Measurements from ENCODE around the gene AATF.

Gene AATF

GRCh38 chr17:36930583-36930900 lies 18.2 kb upstream of the AATF start:
- DNase-seq (ENCODE audit: low spot score): no peak

DNA sequence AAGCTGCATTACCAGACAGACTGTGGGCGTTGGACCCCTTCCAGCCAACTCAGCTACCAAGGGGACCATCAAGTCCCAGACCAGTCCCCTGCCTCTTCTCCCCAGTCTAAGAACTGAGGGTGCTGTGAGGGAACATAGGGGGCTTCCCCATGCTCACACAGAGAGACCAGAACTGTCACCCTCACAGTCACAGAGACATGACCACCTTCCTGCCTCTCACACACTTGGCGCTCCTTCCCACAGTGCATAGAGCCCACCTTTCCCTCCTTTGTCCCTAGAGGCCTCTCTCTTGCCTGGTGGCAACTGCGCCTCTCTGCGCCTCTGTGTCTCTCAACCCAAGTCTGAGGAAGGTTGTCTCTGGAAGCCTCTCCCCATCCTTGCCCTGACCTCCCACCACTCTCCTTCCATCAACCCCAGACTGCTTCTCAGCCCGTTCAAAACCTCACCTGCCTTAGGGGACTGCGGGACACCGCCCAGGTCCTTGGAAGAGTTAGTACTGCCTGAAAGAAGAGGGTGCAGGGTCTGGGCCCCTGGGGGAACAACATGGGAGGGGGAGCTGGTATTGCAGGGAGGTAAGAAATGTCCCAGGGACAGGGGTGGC lies 17.6 kb upstream of the AATF start:
- no peak for DNase-seq (ENCODE audit: low spot score)

- DNase-seq (ENCODE audit: low spot score): no peak
Observed at GRCh38 chr17:36931697-36932382, 16.9 kb upstream of the AATF start.

DNA sequence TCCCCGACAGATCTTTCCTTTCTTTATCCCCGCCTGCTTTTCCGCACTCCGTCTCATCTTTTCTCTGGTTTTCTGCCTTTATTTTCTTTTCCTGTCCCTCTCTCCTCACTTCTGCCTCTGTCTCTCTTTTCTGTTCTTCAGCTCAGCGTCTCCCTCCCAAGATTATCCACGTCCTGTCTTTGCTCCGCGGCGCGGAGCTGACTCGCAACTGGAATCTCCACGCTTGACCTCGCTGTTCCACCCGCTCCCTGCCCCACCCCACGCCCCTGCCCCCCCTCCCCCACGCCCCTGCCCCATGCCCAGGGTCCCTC lies 16.4 kb upstream of the AATF start:
- DNase-seq (ENCODE audit: low spot score): no peak

DNA sequence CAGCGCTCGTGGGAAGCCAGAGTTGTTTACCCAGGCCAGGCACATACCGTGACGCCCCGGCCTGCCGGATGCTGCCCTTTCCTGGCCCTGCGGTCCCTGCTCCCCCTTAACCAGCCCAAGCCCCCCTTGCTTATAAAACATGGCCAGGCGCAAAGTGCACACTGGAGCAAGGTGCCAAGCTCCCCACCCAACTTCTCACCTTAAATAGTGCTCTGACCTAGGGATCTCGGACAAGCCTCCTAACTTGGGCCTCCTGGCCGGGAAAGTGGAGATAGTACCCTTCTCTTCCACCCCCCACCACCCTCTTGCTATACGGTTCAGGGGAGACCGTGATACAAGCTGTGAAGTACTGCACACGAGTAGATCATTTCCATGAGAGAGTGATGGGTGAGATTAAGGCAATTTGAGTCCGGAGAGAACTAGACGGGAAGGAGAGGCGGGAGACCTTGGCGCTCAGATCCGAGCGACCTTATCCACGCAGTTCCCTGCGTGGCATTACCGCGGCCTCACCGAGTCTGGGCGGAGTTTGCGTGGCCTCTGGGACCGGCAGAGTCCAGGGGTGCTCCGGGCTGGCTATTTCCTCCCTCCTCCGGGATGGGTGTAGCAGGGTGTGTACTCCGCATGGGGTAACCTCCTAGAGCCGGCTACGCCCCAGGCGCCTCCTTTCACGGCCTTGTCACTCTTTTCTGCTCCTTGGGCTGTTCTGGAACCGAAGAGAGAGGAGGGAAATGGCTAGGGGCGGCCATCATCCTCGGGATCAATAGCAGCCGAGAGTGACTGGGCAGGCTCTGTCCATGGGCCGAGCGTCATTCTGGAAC lies 15.9 kb upstream of the AATF start:
- DNase-seq (ENCODE audit: low spot score): no peak

- DNase-seq (ENCODE audit: low spot score): no peak
Observed at GRCh38 chr17:36933512-36934143, 15.1 kb upstream of the AATF start.

GRCh38 chr17:36934144-36934691 lies 14.5 kb upstream of the AATF start:
- no peak for DNase-seq (ENCODE audit: low spot score)

- DNase-seq (ENCODE audit: low spot score): no peak
Observed at GRCh38 chr17:36934692-36935630, 13.8 kb upstream of the AATF start.

DNA sequence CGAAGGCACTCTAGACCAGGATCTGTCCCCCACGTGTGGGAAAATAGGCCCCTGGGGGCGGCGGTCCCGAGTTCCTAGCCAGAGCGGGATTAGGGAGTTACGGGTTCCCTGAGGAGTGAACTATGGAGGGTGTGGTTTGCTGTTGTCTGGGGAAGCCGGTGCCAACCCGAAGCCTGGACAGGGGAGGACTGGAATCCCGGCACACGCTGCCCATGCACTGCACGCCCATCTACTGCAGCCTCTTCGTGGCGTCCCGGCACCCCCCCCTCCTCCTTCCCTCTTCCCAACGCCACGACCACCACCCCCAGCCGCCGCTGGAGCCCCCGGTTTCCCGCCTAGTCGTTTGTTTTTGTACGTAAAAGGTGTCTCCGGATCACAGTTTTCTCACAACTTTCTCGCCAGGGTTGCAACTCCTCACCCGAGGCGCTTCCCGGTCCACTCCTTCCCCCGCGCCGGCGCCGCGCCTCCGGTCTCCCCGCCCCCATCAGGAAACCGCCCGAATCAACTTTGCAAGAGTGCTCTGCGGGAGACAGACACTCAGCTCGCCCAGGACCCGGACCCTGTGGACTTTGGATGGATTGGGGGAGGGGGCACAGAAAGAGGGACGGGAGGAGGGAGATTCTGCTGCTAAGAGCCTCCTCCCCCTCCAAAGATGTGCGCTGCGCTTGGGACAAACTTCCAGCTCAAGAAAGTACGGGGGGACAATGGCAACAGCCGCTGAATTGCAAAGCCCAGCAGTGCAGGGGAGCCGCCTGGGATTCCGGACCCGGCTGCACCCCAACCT lies 12.9 kb upstream of the AATF start:
- no peak for DNase-seq (ENCODE audit: low spot score)

DNA sequence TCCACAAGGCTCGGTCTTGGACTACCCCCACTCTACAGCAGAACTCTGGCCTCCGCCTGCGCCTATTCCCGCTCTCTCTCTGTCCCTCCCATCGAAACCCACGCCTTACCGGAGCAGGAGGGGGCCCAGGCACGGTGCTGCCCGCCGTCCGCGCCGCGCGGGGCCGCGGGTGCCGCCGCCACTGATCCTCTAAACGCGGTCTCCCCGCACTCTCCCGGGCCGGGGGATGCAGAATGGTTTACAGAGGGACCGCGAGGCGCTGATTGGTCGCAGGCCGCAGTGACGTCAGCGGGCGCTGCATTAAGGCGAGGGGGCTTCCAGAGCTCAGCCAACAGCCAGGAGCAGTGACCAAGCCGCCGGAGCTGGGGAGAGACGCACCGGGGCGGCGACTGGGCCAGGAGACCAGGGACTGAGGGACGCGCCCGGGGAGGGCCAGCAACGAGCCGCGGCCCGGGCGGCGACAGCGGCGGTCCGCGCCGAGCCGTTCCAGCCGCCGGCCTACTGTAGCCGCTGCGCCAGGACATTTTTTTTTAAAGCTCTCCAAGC lies 12.2 kb upstream of the AATF start:
- no peak for DNase-seq (ENCODE audit: low spot score)

DNA sequence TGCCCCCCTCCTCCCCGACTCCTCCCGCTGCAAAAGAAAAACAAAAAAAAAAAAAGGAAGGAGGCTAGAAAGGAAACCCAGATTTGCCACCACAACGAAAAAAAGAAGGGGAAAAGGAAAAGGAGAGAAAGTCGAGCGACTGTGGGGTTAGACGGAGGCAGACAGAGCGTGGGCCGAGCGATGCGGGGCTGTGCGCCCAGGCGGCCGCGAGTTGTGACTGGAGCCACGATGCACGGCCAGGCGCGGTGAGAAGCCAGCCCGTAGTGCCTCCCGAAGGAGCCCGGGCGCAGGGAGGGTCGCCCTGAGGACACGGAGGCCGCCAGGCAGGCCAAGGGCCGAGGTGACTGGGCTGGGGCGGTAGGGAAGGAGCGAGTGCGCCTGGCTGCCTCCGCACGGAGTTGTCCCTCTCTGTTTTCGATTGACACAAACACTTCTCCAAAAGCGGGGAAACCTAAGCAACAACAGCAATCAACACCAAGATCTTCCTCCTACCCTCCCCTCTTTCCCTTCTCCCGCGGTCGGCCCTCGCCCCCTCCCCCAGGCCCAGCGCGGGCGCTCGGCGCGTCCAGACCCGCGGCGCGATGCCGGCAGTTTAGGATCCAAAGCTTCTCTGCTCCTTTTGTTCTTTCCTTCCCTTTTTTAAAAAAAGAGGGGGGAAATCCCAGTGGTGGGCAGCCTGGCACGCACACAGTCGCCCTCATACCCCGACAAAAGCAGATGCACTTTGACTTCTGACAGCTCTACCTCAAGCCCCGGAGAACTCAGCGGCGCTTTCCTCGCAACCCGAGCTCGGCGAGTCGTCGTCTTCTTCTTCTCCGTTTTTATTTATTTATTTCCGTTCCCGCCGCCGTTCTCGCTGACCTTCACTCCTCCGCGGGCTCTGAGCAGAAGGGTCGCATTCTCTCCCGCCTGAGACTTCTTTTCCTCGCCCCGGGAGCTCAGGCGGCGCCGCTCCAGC lies 11.5 kb upstream of the AATF start, which contains the start of gene LHX1:
LHX1 (plus strand) TSS at position 475 of the 958 bp plus-strand sequence. CDS start 723 bp downstream, outside the sequence.
- DNase-seq (ENCODE audit: low spot score): no peak

DNA sequence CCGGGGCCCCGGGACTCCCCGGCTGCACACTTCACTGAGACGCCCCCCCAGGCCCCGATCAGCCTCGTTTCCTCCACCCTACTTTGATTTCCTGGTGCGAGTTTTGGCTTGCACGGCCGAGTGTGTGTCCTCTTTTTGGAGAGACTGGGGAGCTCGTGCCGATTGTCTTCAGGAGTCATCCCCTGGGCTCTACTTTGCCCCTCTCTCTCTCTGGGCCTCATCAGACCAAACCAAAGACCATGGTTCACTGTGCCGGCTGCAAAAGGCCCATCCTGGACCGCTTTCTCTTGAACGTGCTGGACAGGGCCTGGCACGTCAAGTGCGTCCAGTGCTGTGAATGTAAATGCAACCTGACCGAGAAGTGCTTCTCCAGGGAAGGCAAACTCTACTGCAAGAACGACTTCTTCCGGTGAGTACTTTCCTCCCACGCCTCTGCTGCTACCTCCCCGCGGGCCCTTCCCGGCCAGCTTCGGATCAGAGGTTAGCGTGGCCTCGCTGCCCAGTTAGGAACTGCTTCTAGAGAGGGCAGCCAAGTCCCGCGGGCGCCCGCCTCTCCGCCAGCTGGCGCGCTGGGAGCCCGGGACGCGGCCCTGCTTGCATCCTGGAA lies 10.7 kb upstream of the AATF start:
- DNase-seq (ENCODE audit: low spot score): no peak

DNA sequence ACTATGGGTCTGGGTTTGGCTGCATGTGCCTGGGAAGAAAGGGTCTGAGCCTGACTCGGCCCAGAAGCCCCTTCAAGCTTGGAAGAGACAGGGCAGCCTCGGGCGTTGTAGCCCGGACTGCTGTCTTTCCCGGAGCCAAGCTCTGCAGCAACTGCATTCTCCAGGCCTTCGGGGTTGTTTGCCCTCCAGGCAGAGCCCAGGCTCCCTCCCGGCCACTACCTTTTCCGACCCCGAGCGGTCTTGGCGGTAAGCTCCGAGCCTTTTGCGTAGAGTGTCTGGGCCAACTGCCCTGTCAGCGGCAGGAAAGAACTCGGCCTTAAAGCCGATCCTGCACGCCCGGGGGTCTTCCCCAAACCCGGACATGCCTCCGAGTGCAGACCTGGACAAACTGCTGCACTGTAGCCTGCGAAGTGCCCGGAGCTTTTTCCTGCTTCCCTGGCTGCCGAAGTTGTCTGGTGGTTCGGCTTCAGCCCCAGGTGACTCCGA lies 10.1 kb upstream of the AATF start:
- no peak for DNase-seq (ENCODE audit: low spot score)

DNA sequence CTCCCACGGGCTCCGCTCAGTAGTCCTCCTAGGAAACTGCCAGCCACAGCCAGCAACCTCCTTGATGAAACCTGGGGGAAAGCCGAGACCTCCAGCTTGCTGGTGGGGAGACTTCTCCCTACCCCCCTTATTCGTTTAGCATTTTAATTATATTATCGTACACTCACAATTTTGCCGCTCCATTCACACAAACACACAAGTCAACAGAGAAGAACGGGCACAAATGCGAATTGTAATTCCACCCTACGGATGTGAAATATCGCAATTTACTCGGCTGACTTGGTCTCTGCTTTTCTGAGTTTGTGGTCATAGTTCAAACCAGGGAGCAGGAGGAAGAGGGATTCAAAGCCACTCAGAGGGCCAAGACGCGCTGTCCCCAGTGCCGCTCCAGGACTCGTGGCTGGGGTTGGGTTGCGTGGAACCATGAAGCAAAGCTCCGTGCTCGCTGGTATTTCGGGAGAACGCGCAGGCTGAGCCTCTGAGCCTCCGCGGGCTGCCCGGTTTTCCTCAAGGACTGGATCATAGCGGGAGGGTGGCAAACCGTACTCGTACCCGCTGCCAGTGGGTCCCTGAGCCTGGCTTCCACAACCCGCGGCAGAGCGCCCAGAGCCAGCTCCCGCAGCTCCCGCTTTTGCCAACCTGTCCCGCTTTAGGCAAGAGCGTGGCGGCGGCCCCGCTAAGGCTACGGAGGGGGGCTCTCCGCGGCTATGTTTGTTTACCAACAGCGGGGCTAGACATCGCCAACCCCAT lies 9.5 kb upstream of the AATF start:
- DNase-seq (ENCODE audit: low spot score): no peak

DNA sequence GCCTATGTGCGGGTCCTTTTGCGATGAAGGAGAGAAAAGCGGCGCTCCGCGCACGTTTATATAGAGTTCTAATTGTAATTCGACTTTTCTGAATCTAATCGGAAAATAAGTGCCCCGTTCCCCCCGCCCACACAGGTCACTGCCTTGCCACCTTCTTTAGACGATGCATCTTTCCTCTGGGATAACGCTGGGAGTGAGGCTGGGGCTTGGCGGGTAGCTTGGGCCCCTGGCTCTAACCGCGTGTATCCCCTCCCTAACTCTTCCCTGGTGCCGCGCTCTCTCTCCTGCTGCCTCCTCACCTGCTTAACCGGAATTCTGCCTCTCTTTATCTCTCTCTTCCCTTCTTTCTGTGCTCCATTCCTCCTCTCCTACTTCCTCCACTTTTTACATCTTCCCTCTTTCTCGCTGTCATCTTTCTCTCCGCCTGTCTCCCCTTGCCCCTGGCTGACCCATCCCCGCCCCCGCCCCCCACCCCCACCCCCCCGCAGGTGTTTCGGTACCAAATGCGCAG lies 8.9 kb upstream of the AATF start:
- DNase-seq (ENCODE audit: low spot score): no peak

DNA sequence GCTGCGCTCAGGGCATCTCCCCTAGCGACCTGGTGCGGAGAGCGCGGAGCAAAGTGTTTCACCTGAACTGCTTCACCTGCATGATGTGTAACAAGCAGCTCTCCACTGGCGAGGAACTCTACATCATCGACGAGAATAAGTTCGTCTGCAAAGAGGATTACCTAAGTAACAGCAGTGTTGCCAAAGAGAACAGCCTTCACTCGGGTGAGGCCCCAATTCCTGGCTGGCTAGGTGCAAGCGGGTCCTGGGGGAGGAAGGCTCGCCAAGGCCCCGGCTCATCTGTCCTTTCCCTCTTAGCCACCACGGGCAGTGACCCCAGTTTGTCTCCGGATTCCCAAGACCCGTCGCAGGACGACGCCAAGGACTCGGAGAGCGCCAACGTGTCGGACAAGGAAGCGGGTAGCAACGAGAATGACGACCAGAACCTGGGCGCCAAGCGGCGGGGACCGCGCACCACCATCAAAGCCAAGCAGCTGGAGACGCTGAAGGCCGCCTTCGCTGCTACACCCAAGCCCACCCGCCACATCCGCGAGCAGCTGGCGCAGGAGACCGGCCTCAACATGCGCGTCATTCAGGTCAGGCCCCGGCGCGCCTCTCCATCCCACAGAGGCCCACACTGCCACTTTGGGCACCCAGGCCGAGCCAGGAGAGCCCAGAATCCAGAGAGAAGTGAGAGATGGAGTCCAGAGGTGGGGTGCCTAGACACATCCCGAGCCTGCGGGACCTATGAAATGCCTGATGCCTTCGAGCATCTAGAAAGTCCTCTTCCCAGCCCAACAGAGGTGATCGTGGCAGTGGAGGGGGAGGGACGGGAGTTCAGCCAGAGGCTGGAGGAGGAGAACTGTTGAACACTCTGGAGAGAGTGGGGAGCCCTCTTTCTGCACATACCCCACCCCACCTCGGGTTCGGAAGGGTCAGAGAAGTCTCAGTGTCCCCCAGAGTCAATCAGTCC lies 8.2 kb upstream of the AATF start:
- DNase-seq (ENCODE audit: low spot score): no peak

Measured in activated CD4-positive, alpha-beta T cell treated with anti-CD3 and anti-CD28 coated beads, Interleukin-2, Interleukin-4, amounts not matched to agents 100 ng/mL and 50 ng/mL, durations not matched to agents 16 hours and 8 hours (primary cell).